GM19328 (cell line): ENCODE data around the gene OR1S2.
"Not testable (repeated sequence)": the region's sequence is repeated elsewhere in the genome, so short reads cannot be mapped to it uniquely, and the experiment has no call there.

Experiments used
- ATAC-seq: cut with Tn5 transposase; IDR thresholded peaks from one replicate; pipeline ENCODE4 v1.9.1; 2021; ENCODE audit warnings: mild to moderate bottlenecking, moderate library complexity; ENCODE audit not compliant: unreplicated experiment

OR1S2 gene, protein sequence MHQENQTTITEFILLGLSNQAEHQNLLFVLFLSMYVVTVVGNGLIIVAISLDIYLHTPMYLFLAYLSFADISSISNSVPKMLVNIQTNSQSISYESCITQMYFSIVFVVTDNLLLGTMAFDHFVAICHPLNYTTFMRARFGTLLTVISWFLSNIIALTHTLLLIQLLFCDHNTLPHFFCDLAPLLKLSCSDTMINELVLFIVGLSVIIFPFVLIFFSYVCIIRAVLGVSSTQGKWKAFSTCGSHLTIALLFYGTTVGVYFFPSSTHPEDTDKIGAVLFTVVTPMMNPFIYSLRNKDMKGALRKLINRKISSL

GRCh38 chr11:58204042-58204441, at the start of gene OR1S2:
OR1S2 (minus strand) TSS chr11:58204142; CDS start chr11:58204142, 0 bp downstream.
- ATAC-seq: no peak

DNA sequence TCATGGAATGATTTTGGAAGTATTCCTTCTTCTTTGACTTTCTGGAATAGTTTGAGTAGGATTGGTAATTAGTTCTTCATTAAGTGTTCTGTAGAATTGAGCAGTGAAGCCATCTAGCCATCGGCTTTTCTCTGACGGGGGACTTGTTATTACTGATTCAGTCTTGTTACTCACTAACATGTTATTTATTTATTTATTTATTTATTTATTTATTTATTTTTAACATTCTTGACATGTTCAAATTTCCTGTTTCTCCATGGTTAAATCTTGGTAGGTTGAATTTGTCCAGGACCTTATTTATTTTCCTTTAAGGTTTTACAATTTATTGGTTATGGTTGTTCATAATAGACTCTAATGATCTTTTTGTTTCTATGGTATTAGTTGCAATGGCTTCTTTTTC, 40.0 kb upstream of the OR1S2 start:
- ATAC-seq: no peak

- no peak for ATAC-seq
These were observed 24.1 kb upstream of the OR1S2 start for GRCh38 chr11:58227956-58228615.

GRCh38 chr11:58222721-58223120, 18.8 kb upstream of the OR1S2 start:
- ATAC-seq: no peak

DNA sequence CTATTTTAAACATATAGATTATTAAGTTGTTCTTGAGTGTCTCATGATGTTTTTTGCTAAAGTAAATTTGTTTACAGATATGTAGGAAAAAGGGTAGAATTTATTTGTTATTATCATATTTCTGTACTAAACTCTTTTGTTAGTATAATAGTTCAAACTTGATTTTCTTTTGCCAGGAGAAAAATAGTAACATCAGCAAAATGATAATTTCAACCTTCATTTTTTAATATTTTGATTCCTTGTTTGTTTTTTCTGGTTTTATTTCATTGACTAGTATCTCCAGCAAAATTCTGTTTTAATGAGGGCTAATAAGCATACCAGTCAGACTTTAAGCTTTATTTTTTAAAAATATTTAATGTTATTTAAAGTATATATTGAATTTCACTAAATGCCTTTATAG, 12.5 kb upstream of the OR1S2 start:
- no peak for ATAC-seq

GRCh38 chr11:58212420-58212819, 8.5 kb upstream of the OR1S2 start, which contains the start of gene OR1S1:
OR1S1 (plus strand) TSS chr11:58212720.
- ATAC-seq: not testable (repeated sequence)

DNA sequence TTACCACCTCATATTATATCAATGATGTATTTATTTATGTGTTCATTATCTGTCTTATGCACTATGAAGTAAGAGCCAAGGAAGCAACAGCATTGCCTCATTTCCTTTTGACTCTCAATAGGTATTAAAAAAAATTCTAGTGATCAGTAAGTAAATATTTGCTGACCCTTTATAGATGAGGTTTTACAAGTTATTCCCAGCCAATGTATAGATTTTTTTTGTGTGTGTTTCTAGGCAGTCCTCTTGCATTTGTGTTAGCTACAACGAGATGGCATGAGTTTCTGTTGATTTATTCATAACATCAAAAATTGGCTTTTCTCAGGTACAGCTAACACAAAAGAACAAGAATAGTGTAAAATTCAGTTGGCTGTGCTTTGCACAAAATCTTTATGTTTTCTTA, 4.7 kb downstream of the OR1S2 start:
- ATAC-seq: no peak

GRCh38 chr11:58195939-58196338, 8.0 kb downstream of the OR1S2 start:
- ATAC-seq: no peak

DNA sequence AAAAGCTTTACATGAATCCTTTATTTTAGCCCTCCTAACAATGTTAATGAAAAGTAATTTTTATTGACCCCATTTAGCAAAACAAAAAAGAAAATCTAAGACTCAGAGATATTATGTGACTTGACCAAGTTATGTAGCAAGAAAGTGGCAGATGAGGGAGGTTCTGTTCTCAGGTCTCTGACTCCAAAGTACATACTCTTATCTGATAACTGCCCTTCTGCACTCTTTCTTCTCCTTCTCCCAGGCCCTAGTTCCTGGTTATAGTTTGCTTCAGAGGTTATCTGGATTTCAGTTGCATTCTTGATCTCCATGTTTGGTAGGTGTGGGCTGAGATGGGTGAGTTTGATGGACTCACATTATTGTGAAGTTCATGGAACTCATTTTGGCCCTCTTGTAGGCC, 10.6 kb downstream of the OR1S2 start:
- no peak for ATAC-seq

GRCh38 chr11:58192229-58192628, 11.7 kb downstream of the OR1S2 start:
- no peak for ATAC-seq

- ATAC-seq: no peak
These were observed 15.2 kb downstream of the OR1S2 start, which contains the start of gene OR9Q2 for GRCh38 chr11:58188770-58189169. OR9Q2 (plus strand) TSS chr11:58189070; CDS start chr11:58190491, 1,421 bp downstream.

GRCh38 chr11:58186938-58187337, 17.0 kb downstream of the OR1S2 start:
- ATAC-seq: no peak

DNA sequence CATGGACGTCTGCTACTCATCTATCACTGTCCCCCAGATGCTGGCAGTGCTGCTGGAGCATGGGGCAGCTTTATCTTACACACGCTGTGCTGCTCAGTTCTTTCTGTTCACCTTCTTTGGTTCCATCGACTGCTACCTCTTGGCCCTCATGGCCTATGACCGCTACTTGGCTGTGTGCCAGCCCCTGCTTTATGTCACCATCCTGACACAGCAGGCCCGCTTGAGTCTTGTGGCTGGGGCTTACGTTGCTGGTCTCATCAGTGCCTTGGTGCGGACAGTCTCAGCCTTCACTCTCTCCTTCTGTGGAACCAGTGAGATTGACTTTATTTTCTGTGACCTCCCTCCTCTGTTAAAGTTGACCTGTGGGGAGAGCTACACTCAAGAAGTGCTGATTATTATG, 24.3 kb downstream of the OR1S2 start:
- no peak for ATAC-seq

- ATAC-seq: no peak
These were observed 25.5 kb downstream of the OR1S2 start for GRCh38 chr11:58178444-58178843.

DNA sequence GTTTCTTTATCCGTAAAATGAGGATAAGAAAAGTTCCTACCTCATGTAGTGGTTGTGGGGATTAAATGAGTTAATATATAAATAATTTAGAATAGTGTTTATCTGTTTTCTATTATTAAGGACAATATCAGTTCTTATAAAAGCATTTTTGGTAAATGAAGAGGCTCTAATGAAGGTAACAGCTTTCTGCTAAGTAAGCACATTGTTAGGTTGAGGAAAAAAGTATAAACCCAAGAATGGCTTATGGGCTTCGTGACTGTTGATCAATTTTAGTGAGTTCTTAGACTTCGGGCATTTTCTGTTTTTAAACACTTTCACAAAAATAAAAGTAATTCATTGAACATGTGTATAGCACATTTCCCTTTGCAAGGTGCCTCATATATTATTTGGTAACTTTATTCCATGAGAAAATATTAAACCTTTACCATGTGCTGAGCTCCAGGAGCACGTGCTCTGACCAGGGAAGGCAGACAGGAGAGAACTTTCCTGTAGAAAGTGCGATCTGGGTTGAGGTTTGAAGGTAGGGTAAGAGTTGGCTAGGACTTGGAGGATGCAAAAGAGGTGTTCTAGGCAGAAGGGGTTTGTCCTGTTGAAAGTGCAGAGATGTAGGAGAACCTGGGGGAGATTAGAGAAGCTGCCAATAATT, 26.4 kb downstream of the OR1S2 start:
- no peak for ATAC-seq

GRCh38 chr11:58165504-58166106, 38.3 kb downstream of the OR1S2 start:
- ATAC-seq: no peak

DNA sequence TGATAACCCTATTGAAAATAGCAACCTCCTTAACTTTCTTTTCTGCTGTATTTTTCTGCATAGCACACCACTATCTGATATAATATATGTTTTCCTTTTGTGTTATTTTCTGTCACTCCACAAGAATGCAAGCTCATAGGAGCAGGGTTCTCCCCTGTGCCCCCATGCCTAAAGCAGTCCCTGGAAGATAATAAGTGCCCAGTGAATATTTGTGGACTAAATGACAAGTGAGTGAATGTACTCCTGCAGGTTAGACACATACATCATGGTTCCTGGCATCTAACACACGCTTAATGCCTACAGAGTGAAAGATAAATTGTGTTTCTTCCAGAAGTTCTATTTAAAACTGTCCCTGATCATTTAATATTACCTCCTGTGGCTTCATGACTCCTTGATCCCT, 39.0 kb downstream of the OR1S2 start:
- no peak for ATAC-seq

DNA sequence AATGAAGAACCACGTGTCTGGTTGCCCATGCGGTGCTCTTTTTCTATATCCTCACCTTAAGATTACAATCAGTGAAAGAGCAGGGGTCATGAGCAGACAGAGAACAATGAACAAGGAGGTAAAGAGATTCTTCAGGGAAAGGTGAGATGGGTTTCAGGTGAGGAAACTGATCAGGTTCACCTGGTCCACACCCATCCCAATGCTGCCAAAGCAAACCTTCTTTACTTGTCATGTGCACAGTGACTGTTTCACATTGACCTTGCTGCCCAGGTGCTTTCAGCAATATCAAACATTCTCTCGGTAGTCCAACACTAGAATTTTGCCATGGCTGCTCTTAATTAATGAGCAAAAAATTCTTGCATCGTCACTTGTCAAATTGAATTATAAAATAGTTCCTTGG, 39.6 kb downstream of the OR1S2 start:
- no peak for ATAC-seq
